SK-N-SH (cell line): Measurements from ENCODE around the gene HRH3. TPM values are rescaled to one million over a fixed set of nuclear protein-coding genes. Genes with fewer than 3 reads are reported as not detected.

Source experiments
- CTCF ChIA-PET: fragments of 300-600, 350-600 bp; formaldehyde crosslinking; extraction: SDS; loops from one replicate; lab custom pipeline; 2021; lab: Yijun Ruan, JAX
- POLR2A ChIA-PET: fragments of 350-600 bp; sonication (Branson Sonifier 250); formaldehyde crosslinking; extraction: SDS; loops from one replicate; lab custom pipeline; 2020; ENCODE audit warnings: antibody characterized with exemption, inconsistent platforms; lab: Yijun Ruan, JAX
- DNase-seq: peaks from one replicate; pipeline ENCODE4 v3.0.0; 2012
- H2AFZ ChIP-seq: fragments of 200-600 bp; sonication (generic); 2 replicates; pipeline ENCODE4 v1.8.1; 2016; ENCODE audit warnings: antibody characterized with exemption, mild to moderate bottlenecking, low read depth
- H3F3A ChIP-seq: fragments of 200-600 bp; sonication (generic); replicated peaks from 2 replicates; pipeline ENCODE3; 2016; ENCODE audit warnings: antibody characterized with exemption, mild to moderate bottlenecking; ENCODE audit not compliant: insufficient read depth
- H3K27ac ChIP-seq, 2 experiments: fragments of 200-500 bp in 1 of 2; fragments of 200-600 bp in 1 of 2; sonication (Bioruptor generic) in 1 of 2; sonication (generic), shearing (Covaris generic) in 1 of 2; 2 replicates each; pipeline versions ENCODE4 v1.5.1 to v1.6.1; 2014 to 2016; ENCODE audit warnings: low read depth in 2 of 2, inconsistent platforms in 1 of 2, low read length in 1 of 2, mild to moderate bottlenecking in 1 of 2, mixed read lengths in 1 of 2
- H3K27me3 ChIP-seq: fragments of 200-600 bp; sonication (generic), shearing (Covaris generic); 2 replicates; pipeline ENCODE4 v1.6.1; 2016; ENCODE audit warnings: mixed run types; ENCODE audit not compliant: insufficient read depth
- H3K36me3 ChIP-seq, 2 experiments: fragments of 200-500 bp in 1 of 2; fragments of 200-600 bp in 1 of 2; sonication (Bioruptor generic) in 1 of 2; sonication (generic) in 1 of 2; replicated peaks in 1 of 2; 2 replicates each; pipeline versions ENCODE3 to v1.5.1; 2014 to 2016; ENCODE audit warnings: low read length in 1 of 2, mild to moderate bottlenecking in 1 of 2; ENCODE audit not compliant: insufficient read depth in 2 of 2, control insufficient read depth in 1 of 2
- H3K4me1 ChIP-seq, 2 experiments: fragments of 200-500 bp in 1 of 2; fragments of 200-600 bp in 1 of 2; sonication (Bioruptor generic) in 1 of 2; sonication (generic), shearing (Covaris generic) in 1 of 2; 2 replicates each; pipeline versions ENCODE4 v1.5.1 to v1.6.1; 2014 to 2016; ENCODE audit warnings: low read depth in 1 of 2, low read length in 1 of 2, mixed run types in 1 of 2; ENCODE audit not compliant: insufficient read depth in 2 of 2, control insufficient read depth in 1 of 2
- H3K4me2 ChIP-seq: fragments of 200-600 bp; sonication (generic), shearing (Covaris generic); 2 replicates; pipeline ENCODE4 v1.6.1; 2017; ENCODE audit warnings: mixed run types
- H3K4me3 ChIP-seq, 2 experiments: fragments of 200-500 bp in 1 of 2; fragments of 200-600 bp in 1 of 2; sonication (Bioruptor generic) in 1 of 2; sonication (generic), shearing (Covaris generic) in 1 of 2; 2 replicates each; pipeline versions ENCODE4 v1.5.1 to v1.8.1; 2014 to 2016; ENCODE audit warnings: low read depth in 2 of 2, inconsistent platforms in 1 of 2, low read length in 1 of 2, mild to moderate bottlenecking in 1 of 2, mixed read lengths in 1 of 2, moderate library complexity in 1 of 2
- H3K79me2 ChIP-seq: fragments of 200-600 bp; sonication (generic); 2 replicates; pipeline ENCODE4 v1.8.1; 2017; ENCODE audit warnings: mild to moderate bottlenecking; ENCODE audit not compliant: insufficient read depth
- H3K9ac ChIP-seq: fragments of 200-600 bp; sonication (generic); 2 replicates; pipeline ENCODE4 v1.6.1; 2017; ENCODE audit warnings: mixed run types
- H3K9me2 ChIP-seq: fragments of 200-600 bp; sonication (generic); 2 replicates; pipeline ENCODE4 v1.6.1; 2017; ENCODE audit warnings: mixed run types
- H3K9me3 ChIP-seq: fragments of 200-600 bp; sonication (generic); 2 replicates; pipeline ENCODE4 v1.6.1; 2017; ENCODE audit warnings: mixed run types, mild to moderate bottlenecking, moderate library complexity
- H4K20me1 ChIP-seq: fragments of 200-600 bp; sonication (generic); 2 replicates; pipeline ENCODE4 v1.6.1; 2017; ENCODE audit warnings: mild to moderate bottlenecking, mixed run types; ENCODE audit not compliant: insufficient read depth
- CHD2 ChIP-seq: fragments of 150-350 bp; IDR thresholded peaks from 2 replicates; pipeline ENCODE4 v1.6.1; 2018; ENCODE audit warnings: low read length; ENCODE audit not compliant: partially characterized antibody
- EZH2phosphoT487 ChIP-seq: fragments of 200-600 bp; sonication (generic); IDR thresholded peaks from 2 replicates; pipeline ENCODE4 v1.6.1; 2017; ENCODE audit warnings: low read depth, mixed run types, mild to moderate bottlenecking, antibody characterized with exemption, moderate library complexity, borderline replicate concordance
- FOSL2 ChIP-seq: IDR thresholded peaks from 2 replicates; pipeline ENCODE4 v1.4.0; 2012; ENCODE audit warnings: low read depth, mild to moderate bottlenecking, moderate library complexity, borderline replicate concordance
- FOXM1 ChIP-seq: IDR thresholded peaks from 2 replicates; pipeline ENCODE4 v1.4.0; 2012; ENCODE audit warnings: low read depth, mild to moderate bottlenecking
- MXI1 ChIP-seq: IDR thresholded peaks from 2 replicates; pipeline ENCODE4 v1.6.1; 2012; ENCODE audit warnings: mild to moderate bottlenecking, low read depth, low read length, improper control_type of control experiment
- NFIC ChIP-seq: IDR thresholded peaks from 2 replicates; pipeline ENCODE4 v1.4.0; 2012; ENCODE audit warnings: borderline replicate concordance
- NRF1 ChIP-seq: IDR thresholded peaks from 2 replicates; pipeline ENCODE4 v1.6.1; 2012; ENCODE audit warnings: low read depth, mild to moderate bottlenecking, low read length
- POLR2AphosphoS5 ChIP-seq: IDR thresholded peaks from 2 replicates; pipeline ENCODE4 v1.6.1; 2012; ENCODE audit warnings: low read depth, low read length
- REST ChIP-seq: IDR thresholded peaks from 2 replicates; pipeline ENCODE4 v1.6.1; 2012; ENCODE audit warnings: mild to moderate bottlenecking, low read depth, low read length, moderate library complexity
- RXRA ChIP-seq: IDR thresholded peaks from 2 replicates; pipeline ENCODE4 v1.4.0; 2012; ENCODE audit warnings: low read depth, mild to moderate bottlenecking, borderline replicate concordance
- SIN3A ChIP-seq: IDR thresholded peaks from 2 replicates; pipeline ENCODE4 v1.6.1; 2012; ENCODE audit warnings: low read depth, mild to moderate bottlenecking, low read length, moderate library complexity, borderline replicate concordance
- TAF1 ChIP-seq: IDR thresholded peaks from 2 replicates; pipeline ENCODE4 v1.6.1; 2012; ENCODE audit warnings: low read depth, mild to moderate bottlenecking, low read length, moderate library complexity, borderline replicate concordance
- TCF12 ChIP-seq: IDR thresholded peaks from 2 replicates; pipeline ENCODE4 v1.4.0; 2012
- ZBTB33 ChIP-seq: IDR thresholded peaks from 2 replicates; pipeline ENCODE4 v1.4.0; 2012; ENCODE audit warnings: low read depth, borderline replicate concordance
- WGBS: methylation state at CpG from one replicate; pipeline ENCODE4 v1.1.6; 2017; ENCODE audit warnings: low lambda C conversion rate; 5-methylcytosine and 5-hydroxymethylcytosine counted together
- polyA plus RNA-seq, 3 experiments: library from polyadenylated mRNA; depleted of rRNA; stranded (reverse); fragments of >200 nt; gene quantifications; 2 replicates each; pipeline ENCODE4 v1.2.3, GENCODE V29; 2012
- TF ChIP-seq, protein P1 (sequence below): IDR thresholded peaks from 2 replicates; pipeline ENCODE4 v1.4.0; 2012; ENCODE audit warnings: low read depth

HRH3 gene
- polyA plus RNA-seq, 1 of the 3 experiments (the other 2 are of a cell fraction): 0.02 TPM

GRCh38 chr20:62227591-62227976 is 7.5 kb upstream of the HRH3 start (continued):
- TF ChIP-seq SIN3A: no peak
- no peak for TF ChIP-seq TAF1

- Histone ChIP-seq H3K79me2 (no peaks in the 10 kb centered on the region), H3K27ac (no peak overlapping the region), H4K20me1 (no peaks in the 10 kb centered on the region), H3F3A (peaks cover 7% of the 10 kb centered on the region), H3K9me3 (no peaks in the 10 kb centered on the region), H3K9me2 (no peaks in the 10 kb centered on the region), H2AFZ (no peak overlapping the region), H3K27me3 (peaks cover 16% of the 10 kb centered on the region; the same call in 1 of the 2 replicates), H3K4me1 (peaks cover 0 to 9% of the 10 kb centered on the region in 2 experiments; a peak in 1 of 4 replicates), H3K4me2 (no peak overlapping the region), H3K4me3 (no peak overlapping the region), H3K36me3 (no peaks in the 10 kb centered on the region), H3K9ac (no peak overlapping the region)
- ChIA-PET POLR2A (no interaction called here), CTCF (interaction anchor here (0.7 to 1.7 kb wide), 5 partner anchors 8 to 256 kb away, joined by 3 to 6 read pairs (median 3); no protein-coding TSS in a partner anchor)
- no peak for TF ChIP-seq TCF12
- no peak for TF ChIP-seq MXI1
- 59% methylated on average over 19 of the region's 24 CpGs for WGBS
- no peak for DNase-seq
Measured at GRCh38 chr20:62226707-62227590, 6.9 kb upstream of the HRH3 start.

DNA sequence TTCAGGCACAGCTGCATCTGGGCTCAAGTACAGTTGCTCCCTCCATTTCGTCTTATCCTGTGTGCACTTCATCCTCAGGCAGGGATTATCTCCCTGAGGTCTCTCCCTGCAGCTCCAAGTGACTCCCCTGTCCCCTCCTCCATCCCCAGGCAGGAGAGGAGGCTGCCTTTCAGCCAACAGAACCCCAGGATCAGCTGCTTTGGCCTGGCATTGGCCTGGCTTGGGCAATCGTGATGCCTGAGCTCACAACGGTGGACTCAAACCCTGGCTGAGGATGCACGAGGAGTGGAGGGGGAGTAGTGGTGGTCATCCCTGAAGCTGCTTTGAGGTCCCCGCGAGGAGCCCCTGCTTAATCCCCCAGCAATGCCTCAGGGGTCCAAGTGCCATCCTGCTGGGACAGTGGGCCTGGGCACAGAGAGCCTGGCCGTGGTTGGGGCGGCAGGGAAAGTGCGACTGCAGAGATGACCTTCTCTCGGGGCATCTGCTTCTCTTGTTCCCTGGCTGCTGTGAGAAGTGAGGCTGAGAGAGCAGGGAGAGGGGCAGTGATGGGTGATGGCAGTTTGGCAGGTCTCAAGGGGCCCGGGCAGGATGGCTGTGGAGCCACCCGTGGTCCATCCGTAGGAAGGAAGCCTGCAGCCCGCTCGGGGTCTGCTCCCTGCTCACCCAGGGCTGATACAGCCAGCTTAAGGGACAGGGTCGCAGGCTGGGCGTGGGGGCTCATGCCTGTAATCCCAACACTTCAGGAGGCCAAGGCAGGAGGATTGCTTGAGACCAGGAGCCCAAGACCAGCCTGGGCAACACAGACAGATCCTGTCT is 6.0 kb upstream of the HRH3 start:
- H3K9me3 ChIP-seq: no peaks in the 10 kb centered on the region
- H3K36me3 ChIP-seq: no peaks in the 10 kb centered on the region
- peaks cover 7% of the 10 kb centered on the region for H3F3A ChIP-seq
- no peak overlapping the region for H3K4me2 ChIP-seq
- peaks cover 24% of the 10 kb centered on the region for H3K27me3 ChIP-seq
- no peaks in the 10 kb centered on the region for H3K9me2 ChIP-seq
- ChIA-PET CTCF (interaction anchor here (0.9 to 1.7 kb wide), 4 partner anchors 10 to 257 kb away, joined by 3 to 6 read pairs (median 3); no protein-coding TSS in a partner anchor), POLR2A (no interaction called here)
- no peak overlapping the region for H2AFZ ChIP-seq
- no peak for DNase-seq
- H3K4me1 ChIP-seq: peaks cover 0 to 7% of the 10 kb centered on the region in 2 experiments; a peak in 1 of 4 replicates
- no peak overlapping the region for H3K27ac ChIP-seq
- H4K20me1 ChIP-seq: 0 out of 2 replicates have a peak, but pooled peaks cover under 1% of the 10 kb centered on the region
- no peak overlapping the region for H3K9ac ChIP-seq
- no peaks in the 10 kb centered on the region for H3K79me2 ChIP-seq
- no peak overlapping the region for H3K4me3 ChIP-seq
- 53% methylated on average over 16 of the region's 17 CpGs for WGBS
- no peak for TF ChIP-seq ZBTB33
- no peak for TF ChIP-seq MXI1
- TF ChIP-seq REST: no peak
- TF ChIP-seq FOXM1: no peak
- TF ChIP-seq EZH2phosphoT487: no peak
- TF ChIP-seq TCF12: no peak
- no peak for TF ChIP-seq POLR2AphosphoS5
- TF ChIP-seq CHD2: no peak
- TF ChIP-seq RXRA: no peak
- TF ChIP-seq NRF1: no peak
- no peak for TF ChIP-seq TAF1
- TF ChIP-seq, protein P1, sequence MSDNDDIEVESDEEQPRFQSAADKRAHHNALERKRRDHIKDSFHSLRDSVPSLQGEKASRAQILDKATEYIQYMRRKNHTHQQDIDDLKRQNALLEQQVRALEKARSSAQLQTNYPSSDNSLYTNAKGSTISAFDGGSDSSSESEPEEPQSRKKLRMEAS: no peak
- no peak for TF ChIP-seq FOSL2
- no peak for TF ChIP-seq NFIC
